ENCODE measurements around the gene CCDC3.

GRCh38 chr10:12914111-12914510 is 87.4 kb downstream of the CCDC3 start:
- no peak for TF ChIP-seq CTCF (IDR thresholded peaks at IDR 0.05; ENCODE audit: insufficient read depth, low read length)
- no peak for TF ChIP-seq REST (IDR thresholded peaks at IDR 0.05; ENCODE audit: insufficient replicate concordance, low read depth)
- no peak for TF ChIP-seq POLR2AphosphoS5 (IDR thresholded peaks at IDR 0.05; ENCODE audit: low read depth)
- TF ChIP-seq SPI1 (IDR thresholded peaks at IDR 0.05; ENCODE audit: borderline replicate concordance, low read depth), result no peak
- TF ChIP-seq GABPA (IDR thresholded peaks at IDR 0.05; ENCODE audit: low read depth), result no peak

Measured in HL-60 (cell line).